Measurements from ENCODE around the gene CLDN6. TPM values are rescaled to one million over a fixed set of nuclear protein-coding genes. Genes with fewer than 3 reads are reported as not detected.

The CLDN6 gene
- total RNA-seq, 1 experiment from 2014 or later: not detected

DNA sequence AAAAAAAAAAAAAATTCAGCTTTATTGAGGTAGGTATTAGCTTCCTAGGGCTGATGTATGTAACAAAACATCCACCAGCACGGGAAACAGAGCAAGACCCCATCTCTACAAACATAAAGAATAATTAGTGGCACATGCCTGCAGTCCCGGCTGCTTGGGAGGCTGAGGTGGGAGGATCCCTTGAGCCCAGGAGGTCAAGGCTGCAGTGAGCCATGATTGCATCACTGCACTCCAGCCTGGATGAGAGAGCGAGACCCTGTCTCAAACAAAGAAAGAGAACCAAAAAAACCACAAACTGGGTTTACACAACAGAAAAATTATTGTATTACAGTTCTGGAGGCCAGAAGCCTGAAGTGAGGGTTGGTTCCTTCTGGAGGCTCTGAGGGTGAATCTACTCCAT lies 24.4 kb upstream of the CLDN6 start:
- Mint-ChIP-seq H3K4me3 (ENCODE audit: unreplicated experiment) (no peak overlapping the region), H3K27ac (ENCODE audit: low read depth, unreplicated experiment) (no peak overlapping the region), H3K9me3 (ENCODE audit: unreplicated experiment) (no peaks in the 10 kb centered on the region), H3K27me3 (ENCODE audit: insufficient read depth, unreplicated experiment) (peaks cover 39% of the 10 kb centered on the region), H3K36me3 (ENCODE audit: insufficient read depth, unreplicated experiment) (no peaks in the 10 kb centered on the region), H3K4me1 (ENCODE audit: insufficient read depth, unreplicated experiment) (no peaks in the 10 kb centered on the region)
- intact Hi-C loops (cut with micrococcal nuclease): no loop called here
- no peak for DNase-seq (ENCODE audit: unreplicated experiment)
- BruUV-seq (replicated peaks): no TSS peak
- POLR2A ChIA-PET: interaction anchor here (1.1 kb wide), 1 partner anchor 19 kb away, joined by 3 read pairs; the partner anchor contains the start of genes HCFC1R1 and THOC6
- TF ChIP-seq, protein P1, sequence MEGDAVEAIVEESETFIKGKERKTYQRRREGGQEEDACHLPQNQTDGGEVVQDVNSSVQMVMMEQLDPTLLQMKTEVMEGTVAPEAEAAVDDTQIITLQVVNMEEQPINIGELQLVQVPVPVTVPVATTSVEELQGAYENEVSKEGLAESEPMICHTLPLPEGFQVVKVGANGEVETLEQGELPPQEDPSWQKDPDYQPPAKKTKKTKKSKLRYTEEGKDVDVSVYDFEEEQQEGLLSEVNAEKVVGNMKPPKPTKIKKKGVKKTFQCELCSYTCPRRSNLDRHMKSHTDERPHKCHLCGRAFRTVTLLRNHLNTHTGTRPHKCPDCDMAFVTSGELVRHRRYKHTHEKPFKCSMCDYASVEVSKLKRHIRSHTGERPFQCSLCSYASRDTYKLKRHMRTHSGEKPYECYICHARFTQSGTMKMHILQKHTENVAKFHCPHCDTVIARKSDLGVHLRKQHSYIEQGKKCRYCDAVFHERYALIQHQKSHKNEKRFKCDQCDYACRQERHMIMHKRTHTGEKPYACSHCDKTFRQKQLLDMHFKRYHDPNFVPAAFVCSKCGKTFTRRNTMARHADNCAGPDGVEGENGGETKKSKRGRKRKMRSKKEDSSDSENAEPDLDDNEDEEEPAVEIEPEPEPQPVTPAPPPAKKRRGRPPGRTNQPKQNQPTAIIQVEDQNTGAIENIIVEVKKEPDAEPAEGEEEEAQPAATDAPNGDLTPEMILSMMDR (IDR thresholded peaks at IDR 0.05; ENCODE audit: unreplicated experiment): no peak
- CTCF ChIA-PET: interaction anchor here (0.6 to 3.8 kb wide), 6 partner anchors 10 to 52 kb away, joined by 3 to 36 read pairs (median 5); no protein-coding TSS in a partner anchor

DNA sequence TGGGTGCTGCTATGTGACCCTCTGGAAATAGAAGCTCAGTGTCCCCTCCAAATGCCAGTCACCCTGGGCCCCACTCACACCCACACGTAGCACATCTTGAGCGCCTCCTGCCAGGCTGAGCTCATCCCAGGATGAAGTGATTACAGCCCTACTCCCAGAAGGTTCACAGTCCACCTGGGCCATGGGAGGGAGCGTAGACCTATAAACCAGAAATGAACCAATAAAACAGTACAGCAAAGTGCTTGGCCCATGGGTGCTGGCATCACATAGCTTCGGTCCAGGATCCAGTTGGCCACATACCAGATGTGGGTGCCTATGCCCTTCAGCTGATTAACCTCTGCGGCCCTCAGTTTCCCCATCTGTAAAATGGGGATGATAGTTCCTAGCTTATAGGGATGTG lies 20.9 kb upstream of the CLDN6 start:
- BruUV-seq (replicated peaks): no TSS peak
- TF ChIP-seq, protein P1 (IDR thresholded peaks at IDR 0.05; ENCODE audit: unreplicated experiment): no peak
- Mint-ChIP-seq H3K4me3 (ENCODE audit: unreplicated experiment) (no peak overlapping the region), H3K27ac (ENCODE audit: low read depth, unreplicated experiment) (no peak overlapping the region), H3K27me3 (ENCODE audit: insufficient read depth, unreplicated experiment) (peaks cover 52% of the 10 kb centered on the region), H3K4me1 (ENCODE audit: insufficient read depth, unreplicated experiment) (no peaks in the 10 kb centered on the region), H3K9me3 (ENCODE audit: unreplicated experiment) (no peaks in the 10 kb centered on the region), H3K36me3 (ENCODE audit: insufficient read depth, unreplicated experiment) (no peaks in the 10 kb centered on the region)
- DNase-seq (ENCODE audit: unreplicated experiment): no peak
- intact Hi-C loops (cut with micrococcal nuclease): no loop called here
- ChIA-PET POLR2A (interaction anchor here (0.6 to 2.6 kb wide), 5 partner anchors 9 to 96 kb away, joined by 3 to 15 read pairs (median 3); partner anchors contain the start of genes TNFRSF12A and ZNF213), CTCF (interaction anchor here (0.6 to 4.4 kb wide), 3 partner anchors 11 to 90 kb away, joined by 3 to 23 read pairs (median 5); no protein-coding TSS in a partner anchor)

DNA sequence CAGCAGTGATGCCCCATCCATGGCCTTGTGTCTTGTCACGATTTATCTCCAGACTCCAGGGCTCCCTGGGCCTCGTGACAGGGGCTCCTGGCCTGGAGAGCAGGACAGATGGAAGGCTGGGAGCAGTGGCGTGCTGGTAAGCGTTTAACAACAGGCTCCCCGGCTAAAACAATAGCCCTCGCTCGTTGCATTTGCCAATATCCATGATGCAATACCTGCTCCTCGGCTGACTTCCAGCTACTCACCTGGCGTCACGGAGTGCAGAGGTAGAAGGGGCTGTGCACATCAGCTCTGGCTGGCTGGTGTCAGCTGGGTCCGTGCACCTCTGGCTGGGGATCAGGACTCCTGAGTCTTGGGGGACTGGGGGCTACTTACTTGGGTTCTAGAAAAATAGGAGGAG lies 20.3 kb upstream of the CLDN6 start:
- BruUV-seq (replicated peaks): no TSS peak
- intact Hi-C loops (cut with micrococcal nuclease): no loop called here
- DNase-seq (ENCODE audit: unreplicated experiment): peak; percentile 87
- CTCF ChIA-PET: interaction anchor here (0.6 to 4.4 kb wide), 5 partner anchors 10 to 91 kb away, joined by 3 to 23 read pairs (median 5); no protein-coding TSS in a partner anchor
- peaks cover 52% of the 10 kb centered on the region for H3K27me3 Mint-ChIP-seq (ENCODE audit: insufficient read depth, unreplicated experiment)
- H3K36me3 Mint-ChIP-seq (ENCODE audit: insufficient read depth, unreplicated experiment): no peaks in the 10 kb centered on the region
- H3K9me3 Mint-ChIP-seq (ENCODE audit: unreplicated experiment): no peaks in the 10 kb centered on the region
- no peaks in the 10 kb centered on the region for H3K4me1 Mint-ChIP-seq (ENCODE audit: insufficient read depth, unreplicated experiment)
- TF ChIP-seq, protein P1 (IDR thresholded peaks at IDR 0.05; ENCODE audit: unreplicated experiment): no peak
- POLR2A ChIA-PET: interaction anchor here (1.2 to 2.6 kb wide), 4 partner anchors 10 to 68 kb away, joined by 3 to 15 read pairs (median 4); partner anchors contain the start of gene TNFRSF12A
- H3K27ac Mint-ChIP-seq (ENCODE audit: low read depth, unreplicated experiment): no peak overlapping the region
- H3K4me3 Mint-ChIP-seq (ENCODE audit: unreplicated experiment): no peak overlapping the region

DNA sequence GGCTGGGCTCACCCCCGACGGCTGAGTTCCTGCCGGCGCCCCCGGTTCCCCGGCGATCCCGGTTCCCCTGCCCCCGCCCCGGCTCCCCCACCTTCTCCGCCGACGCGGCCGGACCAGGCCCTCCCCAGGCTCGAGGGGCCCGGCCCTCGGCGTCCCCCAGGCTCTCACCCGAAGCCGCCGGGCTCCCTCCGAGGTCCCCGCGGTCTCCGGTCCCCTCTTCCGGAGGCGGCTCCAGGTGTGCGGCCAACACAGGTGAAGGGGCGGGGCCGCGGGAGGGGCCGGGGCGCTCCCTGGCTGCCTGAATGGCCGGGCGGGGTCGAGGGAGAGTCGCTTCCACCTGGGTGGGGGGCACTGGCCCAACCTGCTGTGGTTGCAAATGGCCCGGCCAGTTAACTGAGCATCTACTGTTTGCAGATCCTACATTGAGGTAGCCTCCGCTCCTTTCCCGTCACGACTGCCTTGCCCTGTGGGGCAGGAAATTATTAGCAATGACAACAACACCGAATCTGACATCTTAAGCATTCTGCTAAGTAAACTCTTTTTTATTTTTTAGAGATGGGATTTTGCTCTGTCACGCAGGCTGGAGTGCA lies 18.8 kb upstream of the CLDN6 start, which contains the start of gene BICDL2:
BICDL2 (minus strand) TSS at position 219 of the 590 bp plus-strand sequence. CDS start 1,448 bp downstream, outside the sequence.
- no peak for DNase-seq (ENCODE audit: unreplicated experiment)
- no TSS peak for BruUV-seq (replicated peaks)
- Mint-ChIP-seq H3K4me1 (ENCODE audit: insufficient read depth, unreplicated experiment) (no peaks in the 10 kb centered on the region), H3K4me3 (ENCODE audit: unreplicated experiment) (no peak within 1 kb of the TSS), H3K27ac (ENCODE audit: low read depth, unreplicated experiment) (no peak within 1 kb of the TSS), H3K36me3 (ENCODE audit: insufficient read depth, unreplicated experiment) (no peaks in the 10 kb centered on the region), H3K27me3 (ENCODE audit: insufficient read depth, unreplicated experiment) (peaks cover 64% of the 10 kb centered on the region), H3K9me3 (ENCODE audit: unreplicated experiment) (no peaks in the 10 kb centered on the region)
- TF ChIP-seq, protein P1 (IDR thresholded peaks at IDR 0.05; ENCODE audit: unreplicated experiment): no peak
- intact Hi-C loops (cut with micrococcal nuclease): no loop called here
- ChIA-PET CTCF (interaction anchor here (0.7 to 1.5 kb wide), 4 partner anchors 9 to 59 kb away, joined by 3 to 5 read pairs (median 3); no protein-coding TSS in a partner anchor), POLR2A (interaction anchor here (0.7 to 2.6 kb wide), 2 partner anchors 16 to 785 kb away, joined by 3 to 15 read pairs; partner anchors contain the start of gene TNFRSF12A)
